SIG-M5 treated with dmso at 0.1 percent for 504 hours (cell line): Measurements from ENCODE around the gene TLE3.
"Not testable (repeated sequence)": the region's sequence is repeated elsewhere in the genome, so short reads cannot be mapped to it uniquely, and the experiment has no call there.

ENCODE experiments used
- DNase-seq: peaks from one replicate; lab custom pipeline; 2025; ENCODE audit not compliant: unreplicated experiment; lab: John Stamatoyannopoulos, UW

The TLE3 gene

DNA sequence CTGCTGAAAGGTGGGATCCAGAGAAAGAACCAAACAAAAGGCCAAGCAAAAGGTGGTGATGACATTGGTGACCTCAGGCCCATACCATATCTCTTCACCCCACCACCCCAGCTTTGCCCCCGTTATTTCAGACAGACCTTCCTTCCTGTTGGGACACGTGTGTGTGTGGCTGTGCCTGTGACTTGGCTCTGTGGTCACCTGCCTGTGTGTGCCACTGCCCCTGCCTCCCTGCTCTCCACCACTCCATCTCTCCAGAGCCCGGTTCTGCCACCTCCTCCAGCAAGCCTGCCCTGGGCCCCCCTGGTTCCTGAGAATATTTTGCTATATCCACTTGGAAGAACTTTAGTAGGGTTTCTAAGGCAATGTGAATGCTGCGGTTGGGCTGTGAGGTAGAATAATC is 28.6 kb upstream of the TLE3 start:
- no peak for DNase-seq

DNA sequence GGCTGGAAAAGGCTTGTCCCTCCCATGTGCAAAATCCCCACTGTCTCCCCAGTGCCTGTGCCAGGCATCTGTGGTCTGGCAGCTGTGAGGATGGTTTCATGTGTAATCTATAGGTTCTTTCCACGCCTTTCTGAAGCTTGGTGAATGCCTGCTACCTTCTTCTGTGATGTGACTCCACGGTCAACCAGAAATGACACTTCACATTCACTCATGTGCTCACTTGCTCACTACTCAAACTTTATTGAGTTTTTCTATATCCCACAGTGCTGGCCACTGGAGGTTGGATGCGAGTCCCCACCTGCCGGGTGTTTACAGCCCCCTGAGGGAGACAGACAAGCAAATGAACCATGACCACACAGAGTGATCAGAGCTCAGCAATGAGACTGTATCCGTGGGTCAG is 27.9 kb upstream of the TLE3 start:
- no peak for DNase-seq

DNA sequence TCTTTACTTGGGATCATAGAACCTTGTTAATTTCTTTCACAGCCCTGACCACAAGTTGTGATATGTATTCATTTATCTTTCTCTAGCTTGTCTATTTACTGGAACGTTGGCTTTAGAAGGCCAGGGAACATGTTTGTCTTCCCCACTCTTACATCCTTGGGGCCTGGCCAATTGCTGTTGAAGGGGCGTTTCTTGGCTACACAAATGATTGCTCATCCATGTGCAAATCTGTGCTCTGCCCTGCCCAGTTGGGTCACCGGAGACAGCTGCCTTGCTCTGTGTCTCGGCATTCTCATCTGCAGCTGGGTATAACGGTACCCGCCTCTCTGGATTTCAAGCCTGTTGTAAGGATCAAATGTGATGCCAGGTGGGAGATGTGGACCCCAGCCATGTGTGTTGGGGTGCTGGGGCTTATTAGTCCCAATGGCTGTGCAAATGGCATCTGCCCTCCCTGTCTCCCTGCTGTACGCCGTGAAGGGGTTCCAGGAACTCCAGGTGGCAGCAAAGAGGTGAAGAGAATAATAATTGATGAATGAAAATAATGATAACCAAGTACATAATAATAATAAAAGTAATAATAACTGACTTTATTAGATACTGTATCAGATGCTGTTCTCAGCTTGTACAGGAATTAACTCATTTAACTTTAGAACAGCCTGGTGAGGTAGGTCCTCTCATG is 24.0 kb upstream of the TLE3 start:
- no peak for DNase-seq

DNA sequence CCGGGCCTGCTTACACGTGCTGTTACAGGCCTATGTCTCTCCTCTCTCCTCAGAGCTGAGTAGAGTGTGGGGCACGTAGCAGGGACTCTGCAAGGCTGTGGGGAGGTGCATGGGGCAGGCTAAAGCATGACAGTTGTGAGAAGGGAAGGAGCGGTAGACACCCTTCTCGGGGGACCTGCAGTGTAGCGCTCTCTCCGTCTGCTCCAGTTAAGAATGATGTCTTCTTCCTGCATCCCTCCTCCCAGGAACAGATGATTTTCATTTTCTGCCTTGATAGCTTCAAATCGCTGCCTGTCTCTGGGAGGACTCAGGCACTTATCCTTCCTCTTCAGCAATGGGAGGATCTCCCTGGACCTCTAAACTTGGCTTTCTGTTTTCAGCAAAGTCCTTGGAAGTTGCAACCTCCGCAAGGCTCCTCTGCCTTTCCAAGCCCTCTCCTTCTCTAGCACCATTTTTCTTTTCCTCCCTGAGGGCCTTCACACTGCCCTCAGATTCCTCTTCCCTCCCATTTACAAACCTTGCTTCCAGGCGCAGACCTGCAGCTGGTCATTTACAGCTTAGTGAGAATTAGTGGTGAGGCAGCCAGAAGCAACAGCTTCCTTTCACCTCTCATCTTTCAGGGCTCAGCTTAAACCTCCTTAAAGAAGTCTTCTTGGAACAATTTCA is 23.4 kb upstream of the TLE3 start:
- DNase-seq: no peak

DNA sequence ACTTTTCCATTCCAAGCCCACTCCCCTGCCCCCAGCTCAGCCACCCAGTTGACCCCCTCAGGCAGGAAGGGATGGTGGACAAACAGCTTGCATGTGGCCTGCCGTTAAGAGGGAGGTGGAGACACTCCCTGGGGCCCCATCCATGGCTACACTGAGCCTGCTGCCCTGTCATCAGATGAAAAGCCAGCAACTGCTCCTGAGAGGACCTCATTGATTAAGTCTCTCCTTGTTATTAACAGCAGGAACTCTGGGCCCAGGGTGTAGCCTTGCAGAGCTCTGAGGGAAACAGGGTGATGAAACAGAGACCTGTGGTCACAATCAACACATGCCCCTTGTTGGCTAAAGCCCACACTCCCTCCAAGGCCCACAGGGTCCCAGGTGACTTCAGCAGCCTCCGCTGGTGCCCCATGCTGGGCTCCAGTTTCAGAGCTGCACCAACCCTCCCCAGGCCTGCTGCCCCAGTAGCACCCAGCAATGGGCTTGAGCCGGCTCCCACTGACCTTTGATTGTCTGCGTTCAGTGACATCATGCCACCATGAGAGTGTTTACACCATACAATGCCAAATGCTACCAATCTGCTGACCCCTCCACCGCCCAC is 22.3 kb upstream of the TLE3 start:
- DNase-seq: no peak

DNA sequence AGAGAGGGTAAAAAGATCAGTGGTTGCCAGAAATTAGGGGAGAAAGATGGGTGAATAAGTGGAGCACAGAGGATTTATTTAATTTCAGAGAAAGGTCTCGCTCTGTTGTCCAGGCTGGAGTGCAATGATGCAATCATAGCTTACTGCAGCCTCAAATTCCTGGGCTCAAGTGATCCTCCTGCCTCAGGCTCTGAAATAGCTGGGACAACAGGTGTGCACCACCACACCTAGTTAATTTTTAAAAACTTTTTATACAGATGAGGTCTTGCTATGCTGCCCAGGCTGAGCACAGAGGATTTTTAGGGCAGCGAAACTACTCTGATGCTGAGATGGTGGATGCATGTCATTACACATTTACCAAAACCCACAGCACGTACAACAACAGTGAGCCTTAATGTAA is 20.9 kb upstream of the TLE3 start:
- DNase-seq: no peak

DNA sequence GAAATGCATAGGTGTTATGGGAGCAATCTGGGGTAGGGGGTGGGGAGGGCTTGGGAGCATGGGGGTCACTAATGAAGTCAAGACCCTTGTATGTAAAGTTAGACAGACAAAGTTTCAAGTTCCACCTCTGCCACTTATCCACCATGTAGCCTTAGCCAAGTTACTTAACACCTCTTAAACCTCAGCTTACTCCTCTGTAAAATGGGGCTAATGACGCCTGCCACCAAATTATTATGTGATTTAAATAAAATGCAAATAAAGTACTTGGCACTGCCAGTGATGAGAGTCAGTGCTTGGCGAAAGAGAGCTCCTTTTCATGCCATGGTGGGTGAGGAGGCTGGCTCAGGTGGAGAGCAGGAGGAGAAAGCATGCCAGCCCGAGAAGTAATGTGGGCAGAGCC is 18.6 kb upstream of the TLE3 start:
- no peak for DNase-seq

DNA sequence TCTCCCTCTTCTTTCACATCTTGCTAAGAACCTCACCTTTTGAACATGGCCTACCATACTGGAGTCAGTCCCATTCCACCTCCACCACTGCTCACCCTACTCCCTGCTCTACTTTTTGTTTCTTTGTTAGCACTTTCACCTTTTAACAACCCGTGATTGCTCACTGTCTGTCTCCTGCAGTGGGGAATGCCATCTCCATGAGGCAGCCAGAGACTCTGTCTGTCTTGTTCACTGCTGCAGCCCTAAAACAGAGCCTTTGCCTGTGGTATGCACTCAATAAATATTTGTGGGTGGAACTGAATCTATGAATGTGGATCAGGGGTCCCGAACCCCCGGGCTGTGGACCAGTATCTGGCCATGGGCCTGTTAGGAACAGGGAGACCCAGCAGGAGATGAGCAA is 16.5 kb upstream of the TLE3 start:
- no peak for DNase-seq

DNA sequence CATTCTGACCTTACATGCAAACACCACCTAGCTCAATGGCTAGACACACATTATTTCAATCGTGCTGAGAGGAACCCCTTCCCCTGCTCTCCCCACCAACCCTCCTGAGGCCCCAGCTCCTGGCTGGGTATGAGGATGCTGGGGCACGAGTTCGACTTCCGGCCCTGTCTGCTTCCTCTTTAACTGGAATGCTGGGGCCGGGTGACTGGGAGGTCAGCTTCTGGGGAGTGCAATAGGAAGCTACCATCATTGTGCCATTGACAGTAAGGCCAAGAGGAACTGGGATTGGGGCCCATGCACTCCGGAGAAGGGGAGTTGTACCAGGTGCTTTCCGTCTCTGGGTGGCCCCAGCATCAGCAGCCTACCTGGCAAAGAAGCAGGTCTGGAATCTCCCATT is 15.6 kb upstream of the TLE3 start:
- peak; percentile 55 for DNase-seq

DNA sequence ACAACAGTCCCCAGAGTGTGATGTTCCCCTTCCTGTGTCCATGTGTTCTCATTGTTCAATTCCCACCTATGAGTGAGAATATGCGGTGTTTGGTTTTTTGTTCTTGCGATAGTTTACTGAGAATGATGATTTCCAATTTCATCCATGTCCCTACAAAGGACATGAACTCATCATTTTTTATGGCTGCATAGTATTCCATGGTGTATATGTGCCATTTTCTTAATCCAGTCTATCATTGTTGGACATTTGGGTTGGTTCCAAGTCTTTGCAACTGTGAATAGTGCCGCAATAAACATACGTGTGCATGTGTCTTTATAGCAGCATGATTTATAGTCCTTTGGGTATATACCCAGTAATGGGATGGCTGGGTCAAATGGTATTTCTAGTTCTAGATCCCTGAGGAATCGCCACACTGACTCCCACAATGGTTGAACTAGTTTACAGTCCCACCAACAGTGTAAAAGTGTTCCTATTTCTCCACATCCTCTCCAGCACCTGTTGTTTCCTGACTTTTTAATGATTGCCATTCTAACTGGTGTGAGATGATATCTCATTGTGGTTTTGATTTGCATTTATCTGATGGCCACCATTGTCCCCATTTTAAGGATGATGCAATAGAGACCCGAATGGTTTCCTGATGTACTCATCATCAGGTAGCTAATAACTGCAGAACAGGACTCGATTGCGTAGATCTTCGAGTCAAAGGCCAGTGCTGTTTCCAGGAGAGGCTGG is 15.0 kb upstream of the TLE3 start:
- not testable (repeated sequence) for DNase-seq

DNA sequence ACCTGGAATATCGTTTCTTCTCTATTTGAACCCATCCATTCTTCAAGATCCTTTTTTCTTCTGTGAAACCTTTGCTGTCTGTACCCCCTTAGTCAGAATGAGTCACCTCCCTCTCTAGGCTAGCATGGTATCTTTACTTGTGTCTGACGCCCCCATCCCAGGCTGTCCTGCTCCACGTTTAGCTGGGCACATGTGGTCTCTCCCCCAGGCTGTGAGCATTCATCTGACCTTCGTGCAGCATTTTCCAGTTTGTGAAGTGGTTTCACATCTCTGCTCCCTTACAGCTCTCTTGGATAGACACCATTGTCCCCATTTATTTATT is 14.3 kb upstream of the TLE3 start:
- no peak for DNase-seq

DNA sequence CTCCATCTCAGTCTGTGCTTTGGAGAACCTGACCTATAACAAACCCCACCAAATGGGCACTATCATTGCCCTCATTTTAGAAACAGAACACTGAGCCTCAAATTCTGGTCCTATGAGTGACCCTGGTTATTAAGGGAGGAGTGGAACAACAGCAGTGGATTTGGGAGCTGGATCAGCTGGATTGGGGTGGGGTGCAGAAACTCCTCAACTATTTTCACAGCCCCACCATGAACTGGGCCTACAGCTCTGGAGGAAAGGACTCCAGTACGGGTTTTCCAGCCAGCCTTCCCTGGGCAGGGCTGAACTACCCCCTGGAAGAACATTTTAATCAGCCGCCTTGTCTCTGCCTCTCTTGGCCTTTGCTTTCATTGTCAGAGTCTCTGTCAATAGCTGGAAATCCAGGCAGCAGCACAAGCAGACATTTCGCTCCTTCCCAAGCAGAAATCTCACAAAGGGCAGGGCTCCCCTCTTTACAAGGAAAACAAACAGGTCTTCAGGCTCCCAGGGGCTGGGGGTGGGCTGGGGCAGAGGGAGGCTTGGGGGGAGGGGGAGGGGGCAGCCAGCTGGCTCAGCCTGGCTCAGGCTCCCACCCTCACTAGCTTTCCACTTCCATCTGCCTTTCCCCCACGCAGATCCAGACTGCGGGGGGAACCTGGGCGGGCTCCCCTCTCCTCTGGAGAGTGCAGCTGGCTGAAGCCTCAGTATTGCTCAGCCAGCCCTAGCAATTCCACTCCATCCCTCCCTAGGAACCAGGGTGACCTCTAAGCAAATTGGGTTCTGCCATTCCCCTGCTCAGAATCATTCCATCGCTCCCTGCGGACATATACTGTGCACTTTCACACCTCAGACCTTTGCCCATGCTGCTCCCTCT is 13.7 kb upstream of the TLE3 start:
- DNase-seq: no peak

DNA sequence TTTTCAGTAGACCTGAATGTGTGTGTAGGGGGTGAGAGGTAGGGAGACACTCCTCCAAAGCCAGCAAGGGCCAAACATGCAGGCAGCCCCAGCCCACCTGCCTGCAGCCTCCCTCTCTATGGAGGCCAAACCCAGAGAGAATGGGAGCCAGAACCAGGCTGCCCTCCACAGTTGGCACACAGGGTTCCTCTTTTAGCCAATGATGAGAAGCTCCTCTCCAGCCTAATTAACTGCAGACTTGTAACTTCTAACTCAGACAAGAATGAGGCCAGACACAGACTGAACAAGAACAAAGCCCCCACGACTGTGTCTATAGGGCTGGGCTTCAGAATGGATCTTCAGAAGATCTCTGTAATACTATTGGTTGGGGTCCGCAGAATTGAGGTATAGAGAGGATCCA is 12.3 kb upstream of the TLE3 start:
- no peak for DNase-seq

DNA sequence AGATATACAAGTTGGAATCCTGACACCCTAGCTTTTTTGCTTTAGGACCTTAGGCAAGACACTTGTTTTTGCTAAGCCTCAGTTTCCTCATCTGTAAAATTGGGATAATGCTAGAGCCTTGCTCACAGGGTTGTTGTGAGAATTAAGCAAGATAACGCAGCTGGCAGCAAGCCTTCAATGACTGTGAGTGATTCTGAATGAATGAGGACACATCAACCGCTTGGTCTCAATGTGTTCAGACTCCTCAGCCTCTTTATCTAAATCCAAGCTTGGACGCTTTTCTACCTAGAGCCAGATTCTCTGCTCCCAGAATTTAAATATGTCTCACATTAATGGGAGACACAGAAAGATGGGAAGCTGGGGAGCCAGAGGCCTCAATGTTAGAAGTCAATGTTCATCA is 11.8 kb upstream of the TLE3 start:
- no peak for DNase-seq

DNA sequence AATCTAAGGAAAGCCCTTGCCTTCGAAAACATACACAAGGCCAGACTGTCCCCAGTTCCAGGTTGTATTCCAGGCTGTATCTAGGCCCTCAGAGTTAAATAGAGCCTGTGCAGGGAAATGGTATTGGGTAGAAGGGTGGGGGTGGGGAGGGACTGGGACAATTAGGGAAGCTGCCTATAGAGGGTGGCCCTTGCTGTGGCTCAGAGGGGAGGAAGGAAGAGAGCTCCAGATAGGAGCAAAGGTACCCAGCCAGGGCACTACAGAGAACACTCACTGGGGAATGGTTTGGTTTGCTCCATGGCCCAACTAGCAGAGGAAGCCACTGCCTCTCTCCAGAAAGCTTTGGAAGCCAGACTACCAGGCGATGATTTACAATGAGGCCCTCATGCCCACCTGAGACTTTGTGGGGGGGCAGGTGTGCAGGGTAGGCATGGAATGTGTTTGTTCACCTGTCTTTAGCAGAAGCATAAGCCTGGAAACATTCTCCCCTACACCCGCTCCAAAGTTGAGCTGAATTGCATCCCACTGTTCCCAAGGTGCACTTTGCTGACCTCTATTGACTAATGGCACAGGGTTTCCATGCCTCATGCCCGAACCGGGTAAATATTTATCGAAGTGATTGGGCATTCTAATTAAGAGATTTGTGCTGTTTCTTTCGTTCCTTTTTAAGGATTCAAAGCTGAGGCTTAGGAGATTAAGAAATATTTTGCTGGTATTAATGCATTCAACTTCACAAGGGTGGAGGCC is 6.3 kb upstream of the TLE3 start:
- no peak for DNase-seq

DNA sequence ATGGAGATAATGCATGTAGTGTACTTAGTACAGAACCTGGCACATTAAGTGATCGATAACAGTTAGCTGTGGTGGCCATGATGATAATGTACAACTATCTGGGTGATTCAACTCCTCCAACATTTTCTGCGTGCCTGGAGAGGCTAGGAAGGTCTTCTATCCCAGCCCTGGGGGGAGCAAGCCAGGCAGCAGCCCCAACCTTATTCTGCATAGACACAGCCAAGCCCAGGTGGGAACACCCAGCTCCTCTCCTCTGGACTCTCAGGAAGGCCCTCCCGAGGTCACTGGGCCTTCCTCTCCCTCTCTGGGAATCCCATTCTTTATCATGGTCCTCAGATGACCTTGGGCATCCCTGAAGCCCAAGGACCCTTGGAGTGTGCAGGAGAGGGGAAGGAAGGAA is 5.1 kb upstream of the TLE3 start:
- no peak for DNase-seq

DNA sequence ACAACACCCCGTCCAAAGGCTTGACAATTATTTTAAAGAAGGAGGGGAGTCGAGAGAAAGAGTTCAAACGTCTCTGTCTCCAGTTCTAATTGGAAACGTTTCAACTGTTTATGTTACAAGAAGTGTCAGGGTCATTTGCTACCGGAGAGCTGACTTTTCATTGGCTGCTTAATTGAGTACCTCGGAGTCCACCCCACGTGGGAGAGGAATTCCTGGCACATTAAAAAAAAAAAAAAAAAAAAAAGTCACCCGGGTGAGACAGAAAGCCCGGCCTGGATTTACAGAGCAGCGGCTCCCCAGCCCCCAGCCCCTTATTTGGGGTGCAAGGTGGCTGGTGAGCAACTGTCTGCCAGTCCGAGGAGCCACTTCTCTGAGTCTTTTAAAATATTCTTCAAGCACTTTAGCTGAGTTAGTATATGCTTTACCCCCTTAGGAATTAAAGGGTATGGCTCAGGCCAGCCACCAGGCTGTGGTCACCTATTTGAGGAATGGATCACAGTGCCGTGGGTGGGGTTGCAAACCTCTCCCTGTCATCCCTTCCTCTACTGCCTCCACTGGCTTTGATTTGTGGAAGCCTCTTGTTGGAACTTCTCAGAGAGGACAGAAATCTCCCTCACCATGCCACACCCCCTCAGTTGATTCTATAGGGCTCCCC is 3.9 kb upstream of the TLE3 start:
- DNase-seq: peak; percentile 46

DNA sequence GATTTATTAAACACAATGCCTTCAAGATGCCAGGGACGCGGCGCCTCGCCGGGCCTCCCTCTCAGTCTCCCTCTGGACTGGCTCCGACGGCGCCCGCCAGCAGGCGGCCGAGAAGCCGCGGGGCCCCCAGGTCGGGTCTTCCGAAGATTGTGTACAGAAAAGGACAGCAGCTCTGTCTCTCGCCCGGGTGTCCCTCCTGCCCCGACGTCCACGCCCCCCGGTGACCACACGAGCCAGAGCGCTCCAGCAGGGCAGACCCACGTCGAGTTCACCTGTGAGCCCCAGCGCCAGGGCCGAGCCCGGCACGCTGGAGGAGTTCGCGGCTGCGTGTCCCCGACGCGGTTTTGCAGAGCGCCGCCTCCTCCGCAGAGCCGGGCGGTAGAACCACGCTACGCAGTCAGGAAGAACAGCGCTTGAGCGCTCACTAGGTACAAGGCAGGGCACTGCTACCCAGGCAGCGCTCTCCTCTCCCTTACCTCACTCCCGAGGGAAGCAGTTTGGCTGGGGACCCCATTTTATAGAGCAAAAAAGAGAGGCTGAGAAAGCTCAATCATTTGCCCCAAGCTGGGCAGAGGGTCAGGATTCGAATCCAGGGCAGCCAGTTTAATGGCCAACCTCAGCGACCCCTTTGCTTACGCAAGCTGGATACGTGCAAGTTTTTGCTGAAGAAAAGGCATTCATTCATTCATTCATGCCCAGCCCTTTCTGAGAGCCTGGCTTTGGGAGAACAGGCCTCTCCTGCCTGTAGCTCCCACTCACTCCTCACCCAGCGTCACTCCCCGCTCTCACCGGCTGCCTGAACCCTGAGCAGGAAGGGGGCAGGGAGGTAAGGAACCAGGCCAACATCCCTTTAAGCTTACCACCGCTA is 3.0 kb upstream of the TLE3 start:
- DNase-seq: peak; percentile 13

DNA sequence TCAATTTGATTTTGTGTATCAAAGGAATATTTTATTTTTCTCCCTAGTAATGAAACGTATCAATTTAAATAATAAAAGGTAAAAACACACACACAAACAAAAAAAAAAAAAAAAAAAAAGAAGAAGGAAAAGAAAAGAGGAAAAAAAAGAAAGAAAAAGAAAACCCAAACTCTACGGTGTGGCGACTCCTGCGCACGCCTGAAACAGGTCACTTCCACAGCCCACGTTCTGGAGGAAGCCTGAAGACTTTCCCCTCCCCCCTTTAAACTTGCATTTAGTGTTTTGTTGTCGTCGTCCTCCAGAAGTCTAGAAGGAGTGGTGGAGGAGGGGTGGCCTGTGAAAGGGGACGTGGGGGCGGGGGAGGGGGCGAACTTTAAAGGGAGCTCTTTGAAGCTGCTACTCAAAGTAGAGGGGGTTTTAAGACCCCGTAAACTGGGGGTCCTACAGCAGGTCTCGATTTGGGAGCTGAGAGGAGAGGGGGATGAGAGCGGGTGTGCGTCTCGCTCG is 2.3 kb upstream of the TLE3 start:
- peak; percentile 18 for DNase-seq
